Measurements from ENCODE around the gene KRT23. TPM values are rescaled to one million over a fixed set of nuclear protein-coding genes. Genes with fewer than 3 reads are reported as not detected.
A peak's percentile ranks its signal among the peaks of the same experiment; 100 is the strongest.

The KRT23 gene
- total and polyA plus RNA-seq, 2 of the 13 experiments (the other 11 are each of a cell fraction or from before 2014, with no cell fraction given) = 24.7 to 51.1 TPM

DNA sequence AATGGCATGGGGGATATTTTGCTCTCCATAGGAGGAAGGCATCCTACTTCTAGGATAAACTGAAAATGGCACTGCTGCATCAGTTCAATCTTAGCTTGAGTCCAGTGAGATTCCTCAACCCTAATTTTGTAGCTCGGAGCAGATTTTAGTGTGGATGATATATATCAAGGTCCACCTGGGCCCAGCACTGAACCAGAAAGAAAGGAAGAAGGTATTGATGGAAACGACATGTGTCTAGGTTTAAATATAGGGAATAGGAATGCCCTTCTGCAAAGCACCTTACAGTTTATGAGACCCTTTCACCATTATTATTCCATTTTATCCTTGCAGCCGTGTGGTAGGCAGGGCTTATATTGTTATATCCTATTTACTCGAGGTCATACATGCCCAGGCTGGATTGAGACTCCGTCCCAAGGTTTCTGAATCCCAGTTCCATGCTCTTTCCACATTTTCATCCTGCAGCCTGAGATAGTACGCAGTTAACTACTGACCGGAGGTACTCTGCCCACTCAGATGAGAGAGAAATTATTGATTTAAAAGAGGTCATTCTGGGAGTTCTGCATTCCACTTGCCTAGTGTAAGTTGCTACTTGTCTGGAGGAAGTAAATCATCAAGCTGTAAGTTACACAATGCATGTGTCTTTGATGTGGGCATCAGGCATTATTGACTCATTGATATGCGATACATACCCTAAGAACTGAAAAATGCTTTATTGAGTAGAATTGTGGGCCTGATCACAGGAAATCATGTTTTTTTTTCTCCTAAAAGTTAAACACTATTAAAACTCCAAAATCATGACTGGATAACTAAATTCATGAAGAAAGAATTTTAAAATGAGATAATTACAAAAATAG lies 19.2 kb upstream of the KRT23 start (continued):
- TF ChIP-seq, protein P1, sequence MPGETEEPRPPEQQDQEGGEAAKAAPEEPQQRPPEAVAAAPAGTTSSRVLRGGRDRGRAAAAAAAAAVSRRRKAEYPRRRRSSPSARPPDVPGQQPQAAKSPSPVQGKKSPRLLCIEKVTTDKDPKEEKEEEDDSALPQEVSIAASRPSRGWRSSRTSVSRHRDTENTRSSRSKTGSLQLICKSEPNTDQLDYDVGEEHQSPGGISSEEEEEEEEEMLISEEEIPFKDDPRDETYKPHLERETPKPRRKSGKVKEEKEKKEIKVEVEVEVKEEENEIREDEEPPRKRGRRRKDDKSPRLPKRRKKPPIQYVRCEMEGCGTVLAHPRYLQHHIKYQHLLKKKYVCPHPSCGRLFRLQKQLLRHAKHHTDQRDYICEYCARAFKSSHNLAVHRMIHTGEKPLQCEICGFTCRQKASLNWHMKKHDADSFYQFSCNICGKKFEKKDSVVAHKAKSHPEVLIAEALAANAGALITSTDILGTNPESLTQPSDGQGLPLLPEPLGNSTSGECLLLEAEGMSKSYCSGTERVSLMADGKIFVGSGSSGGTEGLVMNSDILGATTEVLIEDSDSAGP (CRISPR knock-in tag; IDR thresholded peaks at IDR 0.05; ENCODE audit: borderline replicate concordance) = no peak; the same call in 1 of the 2 replicates
- TF ChIP-seq KDM4B (CRISPR knock-in tag; IDR thresholded peaks at IDR 0.05) (peak; percentile 93), BHLHE40 (IDR thresholded peaks at IDR 0.05; ENCODE audit: low read length) (peak; percentile 47; the same call in 1 of the 2 replicates), YEATS4 (CRISPR knock-in tag; IDR thresholded peaks at IDR 0.05; ENCODE audit: borderline replicate concordance) (no peak; the same call in 1 of the 2 replicates), GATA4 (IDR thresholded peaks at IDR 0.05; ENCODE audit: borderline replicate concordance, low read depth) (peak; percentile 99), ZNF562 (CRISPR knock-in tag; IDR thresholded peaks at IDR 0.05; ENCODE audit: borderline replicate concordance) (no peak), KLF9 (CRISPR knock-in tag; IDR thresholded peaks at IDR 0.05; ENCODE audit: low read depth) (peak; percentile 80; the same call in 1 of the 2 replicates), FLYWCH1 (CRISPR knock-in tag; IDR thresholded peaks at IDR 0.05) (peak; percentile 81; the same call in 1 of the 2 replicates), HNRNPL (IDR thresholded peaks at IDR 0.05; ENCODE audit: low read depth, low read length) (no peak), ZNF737 (CRISPR knock-in tag; IDR thresholded peaks at IDR 0.05; ENCODE audit: borderline replicate concordance) (no peak), ZNF891 (CRISPR knock-in tag; IDR thresholded peaks at IDR 0.05) (no peak), ZIK1 (CRISPR knock-in tag; IDR thresholded peaks at IDR 0.05; ENCODE audit: borderline replicate concordance, low read depth) (peak; percentile 33; the same call in 1 of the 2 replicates), MBNL3 (CRISPR knock-in tag; conservative IDR thresholded peaks at IDR 0.05) (no peak), ZNF207 (IDR thresholded peaks at IDR 0.05; ENCODE audit: borderline replicate concordance) (no peak), NONO (IDR thresholded peaks at IDR 0.05) (no peak), NONO (CRISPR knock-in tag; conservative IDR thresholded peaks at IDR 0.05) (peak; percentile 83), ZNF557 (CRISPR knock-in tag; IDR thresholded peaks at IDR 0.05) (peak; percentile 44; the same call in 1 of the 2 replicates), ZNF335 (CRISPR knock-in tag; IDR thresholded peaks at IDR 0.05) (peak; percentile 79), SMARCE1 (IDR thresholded peaks at IDR 0.05; ENCODE audit: borderline replicate concordance) (peak; percentile 62; the same call in 1 of the 2 replicates), HDAC1 (CRISPR knock-in tag; IDR thresholded peaks at IDR 0.05) (peak; percentile 97), SP2 (CRISPR knock-in tag; IDR thresholded peaks at IDR 0.05) (no peak)
- TF ChIP-seq, protein P2, sequence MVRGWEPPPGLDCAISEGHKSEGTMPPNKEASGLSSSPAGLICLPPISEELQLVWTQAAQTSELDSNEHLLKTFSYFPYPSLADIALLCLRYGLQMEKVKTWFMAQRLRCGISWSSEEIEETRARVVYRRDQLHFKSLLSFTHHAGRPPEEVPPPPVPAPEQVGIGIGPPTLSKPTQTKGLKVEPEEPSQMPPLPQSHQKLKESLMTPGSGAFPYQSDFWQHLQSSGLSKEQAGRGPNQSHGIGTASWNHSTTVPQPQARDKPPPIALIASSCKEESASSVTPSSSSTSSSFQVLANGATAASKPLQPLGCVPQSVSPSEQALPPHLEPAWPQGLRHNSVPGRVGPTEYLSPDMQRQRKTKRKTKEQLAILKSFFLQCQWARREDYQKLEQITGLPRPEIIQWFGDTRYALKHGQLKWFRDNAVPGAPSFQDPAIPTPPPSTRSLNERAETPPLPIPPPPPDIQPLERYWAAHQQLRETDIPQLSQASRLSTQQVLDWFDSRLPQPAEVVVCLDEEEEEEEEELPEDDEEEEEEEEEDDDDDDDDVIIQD (CRISPR knock-in tag; IDR thresholded peaks at IDR 0.05; ENCODE audit: low read depth) = peak; percentile 97
- TF ChIP-seq, protein P3, sequence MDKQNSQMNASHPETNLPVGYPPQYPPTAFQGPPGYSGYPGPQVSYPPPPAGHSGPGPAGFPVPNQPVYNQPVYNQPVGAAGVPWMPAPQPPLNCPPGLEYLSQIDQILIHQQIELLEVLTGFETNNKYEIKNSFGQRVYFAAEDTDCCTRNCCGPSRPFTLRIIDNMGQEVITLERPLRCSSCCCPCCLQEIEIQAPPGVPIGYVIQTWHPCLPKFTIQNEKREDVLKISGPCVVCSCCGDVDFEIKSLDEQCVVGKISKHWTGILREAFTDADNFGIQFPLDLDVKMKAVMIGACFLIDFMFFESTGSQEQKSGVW (CRISPR knock-in tag; IDR thresholded peaks at IDR 0.05; ENCODE audit: borderline replicate concordance) = no peak
- TF ChIP-seq, protein P4, sequence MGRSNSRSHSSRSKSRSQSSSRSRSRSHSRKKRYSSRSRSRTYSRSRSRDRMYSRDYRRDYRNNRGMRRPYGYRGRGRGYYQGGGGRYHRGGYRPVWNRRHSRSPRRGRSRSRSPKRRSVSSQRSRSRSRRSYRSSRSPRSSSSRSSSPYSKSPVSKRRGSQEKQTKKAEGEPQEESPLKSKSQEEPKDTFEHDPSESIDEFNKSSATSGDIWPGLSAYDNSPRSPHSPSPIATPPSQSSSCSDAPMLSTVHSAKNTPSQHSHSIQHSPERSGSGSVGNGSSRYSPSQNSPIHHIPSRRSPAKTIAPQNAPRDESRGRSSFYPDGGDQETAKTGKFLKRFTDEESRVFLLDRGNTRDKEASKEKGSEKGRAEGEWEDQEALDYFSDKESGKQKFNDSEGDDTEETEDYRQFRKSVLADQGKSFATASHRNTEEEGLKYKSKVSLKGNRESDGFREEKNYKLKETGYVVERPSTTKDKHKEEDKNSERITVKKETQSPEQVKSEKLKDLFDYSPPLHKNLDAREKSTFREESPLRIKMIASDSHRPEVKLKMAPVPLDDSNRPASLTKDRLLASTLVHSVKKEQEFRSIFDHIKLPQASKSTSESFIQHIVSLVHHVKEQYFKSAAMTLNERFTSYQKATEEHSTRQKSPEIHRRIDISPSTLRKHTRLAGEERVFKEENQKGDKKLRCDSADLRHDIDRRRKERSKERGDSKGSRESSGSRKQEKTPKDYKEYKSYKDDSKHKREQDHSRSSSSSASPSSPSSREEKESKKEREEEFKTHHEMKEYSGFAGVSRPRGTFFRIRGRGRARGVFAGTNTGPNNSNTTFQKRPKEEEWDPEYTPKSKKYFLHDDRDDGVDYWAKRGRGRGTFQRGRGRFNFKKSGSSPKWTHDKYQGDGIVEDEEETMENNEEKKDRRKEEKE (IDR thresholded peaks at IDR 0.05) = no peak
